NK-92 treated with Interleukin-12 subunit alpha and Interleukin-12 subunit beta, amount 100 ng/mL, for 24 hours (cell line): ENCODE data around the gene TAS2R50.

Source experiments
- DNase-seq: peaks from one replicate; lab custom pipeline; 2025; lab: John Stamatoyannopoulos, UW

Gene TAS2R50

GRCh38 chr12:10952645-10953044, 34.1 kb downstream of the TAS2R50 start:
- DNase-seq: no peak

GRCh38 chr12:10943167-10943566, 43.5 kb downstream of the TAS2R50 start:
- no peak for DNase-seq

GRCh38 chr12:10941916-10942607, 44.6 kb downstream of the TAS2R50 start:
- DNase-seq: no peak

GRCh38 chr12:10941369-10941768, 45.3 kb downstream of the TAS2R50 start:
- DNase-seq: no peak

- DNase-seq: no peak
Measured at GRCh38 chr12:10940389-10940788, 46.3 kb downstream of the TAS2R50 start.

- no peak for DNase-seq
Measured at GRCh38 chr12:10939163-10939562, 47.5 kb downstream of the TAS2R50 start, which contains the start of gene TAS2R14. TAS2R14 (minus strand) TSS chr12:10939263; CDS start chr12:10939207, 56 bp downstream.

- DNase-seq: no peak
Measured at GRCh38 chr12:10936506-10936905, 50.2 kb downstream of the TAS2R50 start.
